ENCODE results near the gene UBR3. TPM values are rescaled to one million over a fixed set of nuclear protein-coding genes. Genes with fewer than 3 reads are reported as not detected.

The UBR3 gene
- total RNA-seq, 1 donor from 2014 or later = 29.5 TPM

GRCh38 chr2:169906731-169907130 lies 79.5 kb downstream of the UBR3 start:
- Mint-ChIP-seq H3K27ac (ENCODE audit: unreplicated experiment) (no peak overlapping the region), H3K4me3 (no peak overlapping the region), H3K4me1 (no peaks in the 10 kb centered on the region), H3K36me3 (ENCODE audit: low read depth) (peaks cover 2% of the 10 kb centered on the region), H3K27me3 (ENCODE audit: low read depth) (no peaks in the 10 kb centered on the region), H3K9me3 (no peaks in the 10 kb centered on the region)
- TF ChIP-seq CTCF (conservative IDR thresholded peaks at IDR 0.05) = no peak
- DNase-seq (ENCODE audit: low read depth, low spot score) = no peak

DNA sequence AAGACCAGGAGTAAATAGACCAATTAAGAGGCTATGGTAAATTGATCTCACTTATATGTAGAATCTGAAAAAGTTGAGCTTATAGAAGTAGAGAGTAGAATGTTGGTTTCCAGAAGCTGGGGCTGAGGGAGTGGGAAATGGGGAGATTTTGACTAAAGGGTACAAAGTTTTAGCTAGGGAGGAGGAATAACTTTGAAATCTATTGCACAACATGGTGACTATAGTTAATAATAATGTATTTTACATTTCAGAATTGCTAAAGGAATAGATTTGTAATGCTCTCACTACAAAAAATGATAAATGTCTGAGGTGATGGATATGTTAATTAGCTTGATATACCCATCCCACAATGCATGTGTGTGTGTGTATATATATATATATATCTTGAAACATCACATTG lies 82.1 kb downstream of the UBR3 start:
- Mint-ChIP-seq H3K27me3 (ENCODE audit: low read depth) (no peaks in the 10 kb centered on the region), H3K36me3 (ENCODE audit: low read depth) (peaks cover 2% of the 10 kb centered on the region), H3K9me3 (no peaks in the 10 kb centered on the region)

GRCh38 chr2:169910109-169910799 lies 83.0 kb downstream of the UBR3 start:
- no peaks in the 10 kb centered on the region for H3K4me1 Mint-ChIP-seq
- H3K4me3 Mint-ChIP-seq = no peak overlapping the region
- H3K9me3 Mint-ChIP-seq = no peaks in the 10 kb centered on the region
- peaks cover 2% of the 10 kb centered on the region for H3K36me3 Mint-ChIP-seq (ENCODE audit: low read depth)
- no peak overlapping the region for H3K27ac Mint-ChIP-seq (ENCODE audit: unreplicated experiment)
- no peaks in the 10 kb centered on the region for H3K27me3 Mint-ChIP-seq (ENCODE audit: low read depth)
- TF ChIP-seq CTCF (conservative IDR thresholded peaks at IDR 0.05) = no peak
- no peak for DNase-seq (ENCODE audit: low read depth, low spot score)

More for the DNA sequence above, 82.1 kb downstream of the UBR3 start:
- H3K4me1 Mint-ChIP-seq = no peaks in the 10 kb centered on the region
- TF ChIP-seq CTCF (conservative IDR thresholded peaks at IDR 0.05) = no peak
- DNase-seq (ENCODE audit: low read depth, low spot score) = no peak
- no peak overlapping the region for H3K27ac Mint-ChIP-seq (ENCODE audit: unreplicated experiment)
- H3K4me3 Mint-ChIP-seq = no peak overlapping the region

- no peak overlapping the region for H3K27ac Mint-ChIP-seq (ENCODE audit: unreplicated experiment)
- no peaks in the 10 kb centered on the region for H3K27me3 Mint-ChIP-seq (ENCODE audit: low read depth)
- no peak for DNase-seq (ENCODE audit: low read depth, low spot score)
- H3K9me3 Mint-ChIP-seq = no peaks in the 10 kb centered on the region
- TF ChIP-seq CTCF (conservative IDR thresholded peaks at IDR 0.05) = no peak
- H3K4me3 Mint-ChIP-seq = no peak overlapping the region
- no peaks in the 10 kb centered on the region for H3K4me1 Mint-ChIP-seq
- H3K36me3 Mint-ChIP-seq (ENCODE audit: low read depth) = peaks cover 2% of the 10 kb centered on the region
Observed at GRCh38 chr2:169911119-169911518, 83.9 kb downstream of the UBR3 start.

GRCh38 chr2:169916623-169917022 lies 89.4 kb downstream of the UBR3 start:
- H3K27me3 Mint-ChIP-seq (ENCODE audit: low read depth) = no peaks in the 10 kb centered on the region
- no peaks in the 10 kb centered on the region for H3K4me1 Mint-ChIP-seq
- H3K27ac Mint-ChIP-seq (ENCODE audit: unreplicated experiment) = peak overlapping the region; percentile 48
- H3K4me3 Mint-ChIP-seq = no peak overlapping the region
- no peaks in the 10 kb centered on the region for H3K9me3 Mint-ChIP-seq
- DNase-seq (ENCODE audit: low read depth, low spot score) = no peak
- H3K36me3 Mint-ChIP-seq (ENCODE audit: low read depth) = peaks cover 9% of the 10 kb centered on the region
- TF ChIP-seq CTCF (conservative IDR thresholded peaks at IDR 0.05) = no peak
